Thymus (tissue), 11 donors: ENCODE data around the gene ADAMTS13. TPM values are rescaled to one million over a fixed set of nuclear protein-coding genes. Genes with fewer than 3 reads are reported as not detected.

Source experiments
- DNase-seq, 9 donors: peaks; one replicate each; pipeline ENCODE4 v3.0.0-alpha.2; 2013; ENCODE audit warnings: low spot score in 9 of 9, low read depth in 6 of 9, missing footprints in 1 of 9
- H3K27ac ChIP-seq, 2 donors: one replicate each; pipeline ENCODE4 v1.5.1; 2013; ENCODE audit warnings: control low read depth in 1 of 2, low read depth in 1 of 2, low read length in 1 of 2, mild to moderate bottlenecking in 1 of 2, moderate library complexity in 1 of 2
- H3K27me3 ChIP-seq, 2 donors: one replicate each; pipeline ENCODE4 v1.5.1; 2013; ENCODE audit warnings: low read length in 1 of 2; ENCODE audit not compliant: control insufficient read depth in 2 of 2, insufficient read depth in 1 of 2
- H3K36me3 ChIP-seq, 2 donors: one replicate each; pipeline ENCODE4 v1.5.1; 2013; ENCODE audit warnings: low read length in 1 of 2, mild to moderate bottlenecking in 1 of 2, moderate library complexity in 1 of 2; ENCODE audit not compliant: control insufficient read depth in 2 of 2, insufficient read depth in 2 of 2
- H3K4me1 ChIP-seq, 2 donors: one replicate each; pipeline ENCODE4 v1.5.1; 2013; ENCODE audit warnings: low read length in 2 of 2; ENCODE audit not compliant: control insufficient read depth in 2 of 2, insufficient read depth in 2 of 2
- H3K4me3 ChIP-seq, 2 donors: one replicate each; pipeline ENCODE4 v1.5.1; 2013; ENCODE audit warnings: low read length in 2 of 2, control low read depth in 1 of 2, mild to moderate bottlenecking in 1 of 2
- H3K9me3 ChIP-seq, 2 donors: one replicate each; pipeline ENCODE4 v1.5.1; 2013; ENCODE audit warnings: low read length in 1 of 2, mild to moderate bottlenecking in 1 of 2; ENCODE audit not compliant: control insufficient read depth in 2 of 2, insufficient read depth in 1 of 2
- WGBS: extraction: QIAGEN DNeasy Blood & Tissue Kit; methylation state at CpG from one replicate; pipeline ENCODE4 v1.1.7; 2013; 5-methylcytosine and 5-hydroxymethylcytosine counted together
- polyA plus RNA-seq: library from polyadenylated mRNA; stranded (reverse); fragments of 200-250 nt; gene quantifications from one replicate; pipeline ENCODE4 v1.2.3, GENCODE V29; 2013
- total RNA-seq: library from RNA; stranded (reverse); fragments of 120-200 nt; gene quantifications from one replicate; pipeline ENCODE4 v1.2.4, GENCODE V29; 2013
- donor health status: healthy.

ADAMTS13 gene
- total and polyA plus RNA-seq, 2 donors: 0.94 to 11.8 TPM

DNA sequence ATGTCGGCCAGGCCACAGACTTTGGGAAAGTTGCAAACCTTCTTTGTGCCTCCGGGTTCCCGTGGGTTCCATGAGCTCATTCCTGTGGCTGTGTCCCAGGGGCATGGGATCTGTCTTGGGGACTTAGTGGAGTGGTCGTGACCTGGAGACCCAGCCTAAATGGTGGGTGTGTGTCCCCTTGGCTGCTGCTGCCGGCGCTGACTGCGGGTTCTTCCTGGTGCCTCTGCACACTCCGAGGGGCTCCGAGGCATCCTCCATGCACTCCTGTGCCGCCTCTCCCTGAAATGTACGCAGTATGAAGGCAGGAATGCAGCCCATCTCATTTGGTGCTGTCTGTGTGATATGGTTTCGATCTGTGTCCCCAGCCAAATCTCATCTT, 77.7 kb downstream of the ADAMTS13 start:
- Histone ChIP-seq H3K4me1 (no peaks in the 10 kb centered on the region), H3K27ac (no peak overlapping the region), H3K27me3 (peaks cover 0 to 10% of the 10 kb centered on the region in 2 donors), H3K36me3 (no peaks in the 10 kb centered on the region), H3K4me3 (no peak overlapping the region), H3K9me3 (no peaks in the 10 kb centered on the region)
- no peak for DNase-seq
- WGBS: 90% methylated on average over 12 of the region's 12 CpGs

DNA sequence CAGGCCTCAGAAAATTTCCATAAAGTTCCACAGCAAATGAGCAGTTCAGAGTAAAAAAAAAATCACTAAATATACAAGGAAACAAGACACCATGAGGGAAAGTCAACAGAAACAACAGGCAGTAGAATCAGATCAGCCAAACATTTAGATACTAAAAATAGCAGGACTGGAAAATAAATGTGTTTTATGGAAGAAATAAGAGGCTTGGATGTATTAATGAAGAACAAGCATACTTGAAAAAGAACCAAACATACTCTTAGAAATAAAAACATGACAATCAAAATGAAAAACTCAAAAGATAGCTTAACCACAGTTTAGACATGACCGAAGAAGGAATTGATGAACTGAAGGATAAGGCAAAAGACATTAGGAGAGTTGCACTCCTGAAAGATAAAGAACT, 79.9 kb downstream of the ADAMTS13 start:
- Histone ChIP-seq H3K36me3 (no peaks in the 10 kb centered on the region), H3K27me3 (peaks cover 0 to 6% of the 10 kb centered on the region in 2 donors), H3K4me1 (no peaks in the 10 kb centered on the region), H3K9me3 (no peaks in the 10 kb centered on the region), H3K27ac (no peak overlapping the region), H3K4me3 (no peak overlapping the region)
- no peak for DNase-seq
- WGBS: 99% methylated on average over 1 of the region's 1 CpG

DNA sequence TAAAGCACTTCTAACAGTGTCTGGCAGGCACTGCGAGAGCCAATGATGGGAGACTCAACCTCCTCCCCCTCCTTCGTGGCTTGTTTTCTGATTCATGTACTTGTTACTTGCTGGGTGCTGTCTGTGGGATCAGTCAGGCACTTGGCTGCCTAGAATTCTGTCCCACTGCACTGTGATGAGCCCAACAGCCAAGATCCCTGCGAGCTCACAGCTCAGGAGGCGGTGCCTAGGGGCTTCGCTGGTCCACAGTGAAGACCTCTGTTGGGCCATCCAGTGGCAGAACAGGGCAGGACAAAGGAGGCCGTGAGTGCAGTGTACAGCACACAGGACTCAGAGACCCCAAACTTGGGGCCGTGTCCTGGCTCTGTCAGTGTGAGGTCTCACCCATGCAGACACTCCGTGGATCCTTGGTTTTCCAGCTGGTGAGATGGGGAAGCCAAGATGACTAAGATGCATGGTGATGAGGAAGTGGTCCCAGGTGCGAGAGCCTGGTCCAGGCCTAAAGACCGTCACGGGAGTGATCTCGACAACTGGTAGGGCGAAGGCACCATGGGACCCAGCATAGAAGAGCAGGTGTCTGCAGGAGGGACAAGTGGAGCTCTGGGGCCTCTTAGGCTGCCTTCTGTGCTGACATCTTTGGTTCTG, 83.1 kb downstream of the ADAMTS13 start:
- Histone ChIP-seq H3K27ac (no peak overlapping the region), H3K4me3 (no peak overlapping the region)
- DNase-seq: no peak

DNA sequence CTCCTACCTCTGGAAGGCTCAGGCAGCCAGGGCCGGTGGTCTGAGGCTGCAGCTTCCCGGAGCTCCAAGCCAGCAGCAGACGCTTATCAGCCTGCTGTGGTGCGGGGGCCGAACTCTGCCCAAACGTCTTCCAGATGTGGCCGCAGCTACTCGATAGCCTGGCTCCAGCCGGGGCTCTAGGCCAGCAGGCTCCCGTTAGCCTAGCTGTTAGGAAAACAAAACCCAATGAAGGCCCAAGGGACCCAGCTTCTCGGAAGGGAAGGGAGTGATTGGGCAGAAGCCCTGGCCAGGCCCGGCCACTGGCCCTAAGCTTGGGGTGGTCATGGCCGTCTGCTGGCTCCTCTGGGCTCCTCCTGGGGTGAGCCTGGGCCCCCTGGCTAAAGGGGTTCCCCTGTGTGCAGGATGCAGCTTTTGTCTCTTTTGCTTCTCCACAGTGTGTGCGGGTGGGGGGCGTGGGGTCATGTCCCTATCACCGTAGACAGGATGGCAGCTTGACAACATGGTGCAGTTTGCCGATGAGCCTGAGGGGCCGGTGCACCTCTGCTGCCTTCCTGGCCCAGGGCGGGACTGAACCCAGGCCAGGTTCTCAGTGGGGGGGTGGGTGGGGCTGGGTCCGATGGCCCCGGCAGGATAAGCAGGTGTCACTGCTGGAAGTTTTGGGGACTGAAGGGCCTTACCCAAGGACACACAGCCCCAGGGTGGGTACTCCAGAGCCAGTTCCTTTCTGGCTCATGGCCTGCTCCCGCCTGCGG, 83.9 kb downstream of the ADAMTS13 start:
- WGBS: 95% methylated on average over 23 of the region's 23 CpGs
- H3K4me3 ChIP-seq: no peak overlapping the region
- DNase-seq: no peak
- H3K27me3 ChIP-seq: no peaks in the 10 kb centered on the region
- H3K9me3 ChIP-seq: no peaks in the 10 kb centered on the region
- H3K36me3 ChIP-seq: no peaks in the 10 kb centered on the region
- peaks cover 3 to 17% of the 10 kb centered on the region in 2 donors for H3K4me1 ChIP-seq
- H3K27ac ChIP-seq: no peak overlapping the region

More for the DNA sequence above, 83.1 kb downstream of the ADAMTS13 start:
- Histone ChIP-seq H3K9me3 (no peaks in the 10 kb centered on the region), H3K4me1 (peaks cover 3 to 17% of the 10 kb centered on the region in 2 donors), H3K27me3 (no peaks in the 10 kb centered on the region), H3K36me3 (no peaks in the 10 kb centered on the region)
- WGBS: 97% methylated on average over 13 of the region's 13 CpGs

DNA sequence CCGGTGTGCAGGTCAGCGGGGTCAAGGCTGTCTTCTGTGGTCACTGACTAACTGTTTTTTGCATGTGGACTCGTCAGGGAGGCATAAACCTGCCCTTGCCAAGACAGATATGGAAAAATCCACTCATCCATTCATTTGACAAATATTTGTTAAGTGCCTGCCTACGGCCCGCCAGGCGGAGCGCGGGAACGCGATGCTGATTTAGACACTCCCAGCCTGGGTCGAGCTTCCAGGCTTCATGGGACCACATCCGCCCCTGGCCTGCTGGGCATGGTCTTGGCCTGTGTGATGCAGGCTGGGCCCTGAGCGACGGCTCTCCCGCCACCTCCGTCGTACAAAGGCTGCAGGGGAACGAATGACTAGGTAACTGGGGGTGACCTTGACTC, 84.5 kb downstream of the ADAMTS13 start:
- no peaks in the 10 kb centered on the region for H3K27me3 ChIP-seq
- H3K27ac ChIP-seq: no peak overlapping the region
- H3K4me1 ChIP-seq: peaks cover 3 to 17% of the 10 kb centered on the region in 2 donors
- no peak overlapping the region for H3K4me3 ChIP-seq
- H3K36me3 ChIP-seq: no peaks in the 10 kb centered on the region
- DNase-seq: no peak
- no peaks in the 10 kb centered on the region for H3K9me3 ChIP-seq
- 96% methylated on average over 18 of the region's 18 CpGs for WGBS

DNA sequence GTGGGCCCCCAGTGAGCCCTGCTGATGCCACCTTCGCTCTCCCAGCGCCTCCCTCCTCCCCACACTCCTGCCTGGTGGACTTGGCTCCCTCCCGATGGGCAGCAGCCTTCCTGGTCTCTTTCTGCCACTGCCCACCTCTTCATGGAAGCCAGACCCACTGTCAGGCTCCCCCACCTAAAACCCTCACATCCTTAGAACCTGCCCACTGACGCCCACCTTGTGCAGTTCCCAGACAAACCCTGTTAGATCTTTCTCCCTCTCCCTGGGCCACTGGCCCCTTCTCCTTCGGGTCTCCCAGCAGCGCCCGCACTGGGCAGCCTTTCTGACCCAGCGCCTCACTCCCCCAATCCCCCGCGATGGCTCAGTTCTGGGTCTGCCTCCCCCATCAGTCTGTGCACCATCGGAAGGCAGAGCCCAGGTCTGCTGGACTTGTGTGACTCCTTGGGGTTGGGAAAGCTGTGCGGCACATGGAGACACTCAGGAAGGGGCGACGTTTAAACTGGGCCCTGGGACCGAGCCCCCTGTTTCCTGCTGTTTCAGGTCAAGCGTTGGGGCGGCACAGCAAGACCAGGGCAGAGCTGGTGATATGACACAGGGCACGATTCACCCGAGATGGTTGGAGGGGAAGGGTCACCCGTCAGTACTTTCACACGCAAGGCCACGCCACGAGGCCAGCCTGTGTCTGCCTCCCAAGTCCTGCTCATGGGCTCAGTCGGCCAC, 85.2 kb downstream of the ADAMTS13 start:
- no peak overlapping the region for H3K4me3 ChIP-seq
- H3K27ac ChIP-seq: no peak overlapping the region
- no peaks in the 10 kb centered on the region for H3K27me3 ChIP-seq
- DNase-seq: no peak
- H3K4me1 ChIP-seq: peaks cover 3 to 17% of the 10 kb centered on the region in 2 donors
- H3K9me3 ChIP-seq: no peaks in the 10 kb centered on the region
- 97% methylated on average over 24 of the region's 24 CpGs for WGBS
- no peaks in the 10 kb centered on the region for H3K36me3 ChIP-seq

DNA sequence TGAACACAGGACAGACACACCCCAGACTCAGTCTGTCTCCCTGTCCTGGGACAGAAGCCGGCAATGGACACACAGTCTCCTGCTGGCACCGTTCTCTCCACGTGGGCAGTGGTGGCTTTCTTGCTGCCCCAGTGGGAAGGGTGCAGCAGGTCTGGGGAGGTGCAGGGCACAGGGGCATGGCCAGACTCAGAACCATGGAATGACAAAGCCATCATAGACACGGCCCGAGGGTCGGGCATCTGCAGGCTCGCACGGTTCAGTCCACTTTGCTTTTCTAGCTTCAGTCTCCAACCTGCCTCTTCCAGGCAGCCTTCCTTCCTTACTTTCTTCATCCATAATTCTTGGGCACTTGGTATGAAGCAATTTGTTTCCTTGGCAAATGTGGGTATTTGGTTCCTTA, 85.9 kb downstream of the ADAMTS13 start:
- 98% methylated on average over 8 of the region's 8 CpGs for WGBS
- DNase-seq: no peak
- Histone ChIP-seq H3K4me1 (peaks cover 3 to 19% of the 10 kb centered on the region in 2 donors), H3K9me3 (no peaks in the 10 kb centered on the region), H3K27ac (no peak overlapping the region), H3K4me3 (no peak overlapping the region), H3K36me3 (no peaks in the 10 kb centered on the region), H3K27me3 (no peaks in the 10 kb centered on the region)
